ENCODE measurements around the gene NAV1. TPM values are rescaled to one million over a fixed set of nuclear protein-coding genes. Genes with fewer than 3 reads are reported as not detected.
A peak's percentile ranks its signal among the peaks of the same experiment; 100 is the strongest.

Gene NAV1
- total and polyA plus RNA-seq, 9 of the 15 experiments (the other 6 are each of a cell fraction or from before 2014, with no cell fraction given): 0.91 to 16.8 (median 3.2) TPM

DNA sequence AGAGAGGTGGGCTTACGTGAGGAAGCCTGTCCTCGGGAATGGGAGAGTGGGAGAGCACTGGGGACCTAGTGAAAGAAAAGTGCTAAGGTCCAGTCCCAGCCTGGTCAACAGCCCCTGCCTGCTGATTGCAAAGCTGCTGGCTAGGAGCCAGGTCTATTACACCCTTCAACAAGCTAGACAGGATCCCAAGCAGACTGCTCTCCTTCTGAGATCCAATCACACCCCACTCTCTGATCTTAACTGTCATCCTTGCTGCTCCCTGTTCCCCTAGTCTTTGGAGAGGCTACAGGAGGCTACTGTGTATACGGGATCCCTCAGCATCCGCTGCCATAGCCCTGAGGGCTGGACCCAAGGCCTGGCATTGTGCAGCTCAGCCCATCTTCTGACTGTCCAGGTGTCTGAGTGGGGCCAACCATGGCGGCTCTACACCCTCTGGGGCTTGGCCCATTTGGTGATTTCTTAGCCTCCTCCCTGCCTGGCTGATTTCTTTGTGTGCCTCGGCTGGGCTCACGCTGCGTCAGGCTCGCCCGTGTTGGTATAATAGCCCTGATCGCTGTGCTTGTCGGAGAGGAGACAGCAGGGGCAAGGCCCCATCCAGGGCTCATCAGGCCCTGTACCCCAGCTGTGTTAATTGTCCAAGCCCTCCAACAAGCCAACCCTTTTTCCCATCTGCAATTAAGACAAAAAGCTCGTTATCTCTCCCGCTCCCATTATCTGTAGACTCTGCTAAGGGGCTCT, 43.9 kb downstream of the NAV1 start (continued):
- no peak; the same call in 1 of the 2 replicates for TF ChIP-seq ZBTB7A (IDR thresholded peaks at IDR 0.05; ENCODE audit: borderline replicate concordance, control insufficient read depth, low read depth, low read length)
- TF ChIP-seq, protein P1, sequence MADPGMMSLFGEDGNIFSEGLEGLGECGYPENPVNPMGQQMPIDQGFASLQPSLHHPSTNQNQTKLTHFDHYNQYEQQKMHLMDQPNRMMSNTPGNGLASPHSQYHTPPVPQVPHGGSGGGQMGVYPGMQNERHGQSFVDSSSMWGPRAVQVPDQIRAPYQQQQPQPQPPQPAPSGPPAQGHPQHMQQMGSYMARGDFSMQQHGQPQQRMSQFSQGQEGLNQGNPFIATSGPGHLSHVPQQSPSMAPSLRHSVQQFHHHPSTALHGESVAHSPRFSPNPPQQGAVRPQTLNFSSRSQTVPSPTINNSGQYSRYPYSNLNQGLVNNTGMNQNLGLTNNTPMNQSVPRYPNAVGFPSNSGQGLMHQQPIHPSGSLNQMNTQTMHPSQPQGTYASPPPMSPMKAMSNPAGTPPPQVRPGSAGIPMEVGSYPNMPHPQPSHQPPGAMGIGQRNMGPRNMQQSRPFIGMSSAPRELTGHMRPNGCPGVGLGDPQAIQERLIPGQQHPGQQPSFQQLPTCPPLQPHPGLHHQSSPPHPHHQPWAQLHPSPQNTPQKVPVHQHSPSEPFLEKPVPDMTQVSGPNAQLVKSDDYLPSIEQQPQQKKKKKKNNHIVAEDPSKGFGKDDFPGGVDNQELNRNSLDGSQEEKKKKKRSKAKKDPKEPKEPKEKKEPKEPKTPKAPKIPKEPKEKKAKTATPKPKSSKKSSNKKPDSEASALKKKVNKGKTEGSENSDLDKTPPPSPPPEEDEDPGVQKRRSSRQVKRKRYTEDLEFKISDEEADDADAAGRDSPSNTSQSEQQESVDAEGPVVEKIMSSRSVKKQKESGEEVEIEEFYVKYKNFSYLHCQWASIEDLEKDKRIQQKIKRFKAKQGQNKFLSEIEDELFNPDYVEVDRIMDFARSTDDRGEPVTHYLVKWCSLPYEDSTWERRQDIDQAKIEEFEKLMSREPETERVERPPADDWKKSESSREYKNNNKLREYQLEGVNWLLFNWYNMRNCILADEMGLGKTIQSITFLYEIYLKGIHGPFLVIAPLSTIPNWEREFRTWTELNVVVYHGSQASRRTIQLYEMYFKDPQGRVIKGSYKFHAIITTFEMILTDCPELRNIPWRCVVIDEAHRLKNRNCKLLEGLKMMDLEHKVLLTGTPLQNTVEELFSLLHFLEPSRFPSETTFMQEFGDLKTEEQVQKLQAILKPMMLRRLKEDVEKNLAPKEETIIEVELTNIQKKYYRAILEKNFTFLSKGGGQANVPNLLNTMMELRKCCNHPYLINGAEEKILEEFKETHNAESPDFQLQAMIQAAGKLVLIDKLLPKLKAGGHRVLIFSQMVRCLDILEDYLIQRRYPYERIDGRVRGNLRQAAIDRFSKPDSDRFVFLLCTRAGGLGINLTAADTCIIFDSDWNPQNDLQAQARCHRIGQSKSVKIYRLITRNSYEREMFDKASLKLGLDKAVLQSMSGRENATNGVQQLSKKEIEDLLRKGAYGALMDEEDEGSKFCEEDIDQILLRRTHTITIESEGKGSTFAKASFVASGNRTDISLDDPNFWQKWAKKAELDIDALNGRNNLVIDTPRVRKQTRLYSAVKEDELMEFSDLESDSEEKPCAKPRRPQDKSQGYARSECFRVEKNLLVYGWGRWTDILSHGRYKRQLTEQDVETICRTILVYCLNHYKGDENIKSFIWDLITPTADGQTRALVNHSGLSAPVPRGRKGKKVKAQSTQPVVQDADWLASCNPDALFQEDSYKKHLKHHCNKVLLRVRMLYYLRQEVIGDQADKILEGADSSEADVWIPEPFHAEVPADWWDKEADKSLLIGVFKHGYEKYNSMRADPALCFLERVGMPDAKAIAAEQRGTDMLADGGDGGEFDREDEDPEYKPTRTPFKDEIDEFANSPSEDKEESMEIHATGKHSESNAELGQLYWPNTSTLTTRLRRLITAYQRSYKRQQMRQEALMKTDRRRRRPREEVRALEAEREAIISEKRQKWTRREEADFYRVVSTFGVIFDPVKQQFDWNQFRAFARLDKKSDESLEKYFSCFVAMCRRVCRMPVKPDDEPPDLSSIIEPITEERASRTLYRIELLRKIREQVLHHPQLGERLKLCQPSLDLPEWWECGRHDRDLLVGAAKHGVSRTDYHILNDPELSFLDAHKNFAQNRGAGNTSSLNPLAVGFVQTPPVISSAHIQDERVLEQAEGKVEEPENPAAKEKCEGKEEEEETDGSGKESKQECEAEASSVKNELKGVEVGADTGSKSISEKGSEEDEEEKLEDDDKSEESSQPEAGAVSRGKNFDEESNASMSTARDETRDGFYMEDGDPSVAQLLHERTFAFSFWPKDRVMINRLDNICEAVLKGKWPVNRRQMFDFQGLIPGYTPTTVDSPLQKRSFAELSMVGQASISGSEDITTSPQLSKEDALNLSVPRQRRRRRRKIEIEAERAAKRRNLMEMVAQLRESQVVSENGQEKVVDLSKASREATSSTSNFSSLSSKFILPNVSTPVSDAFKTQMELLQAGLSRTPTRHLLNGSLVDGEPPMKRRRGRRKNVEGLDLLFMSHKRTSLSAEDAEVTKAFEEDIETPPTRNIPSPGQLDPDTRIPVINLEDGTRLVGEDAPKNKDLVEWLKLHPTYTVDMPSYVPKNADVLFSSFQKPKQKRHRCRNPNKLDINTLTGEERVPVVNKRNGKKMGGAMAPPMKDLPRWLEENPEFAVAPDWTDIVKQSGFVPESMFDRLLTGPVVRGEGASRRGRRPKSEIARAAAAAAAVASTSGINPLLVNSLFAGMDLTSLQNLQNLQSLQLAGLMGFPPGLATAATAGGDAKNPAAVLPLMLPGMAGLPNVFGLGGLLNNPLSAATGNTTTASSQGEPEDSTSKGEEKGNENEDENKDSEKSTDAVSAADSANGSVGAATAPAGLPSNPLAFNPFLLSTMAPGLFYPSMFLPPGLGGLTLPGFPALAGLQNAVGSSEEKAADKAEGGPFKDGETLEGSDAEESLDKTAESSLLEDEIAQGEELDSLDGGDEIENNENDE (IDR thresholded peaks at IDR 0.05; ENCODE audit: low read depth, low read length): no peak
- TF ChIP-seq ZNF143 (CRISPR knock-in tag; IDR thresholded peaks at IDR 0.05): no peak
- no peak for TF ChIP-seq NBN (IDR thresholded peaks at IDR 0.05; ENCODE audit: low read depth)
- no peak for TF ChIP-seq RBM14 (IDR thresholded peaks at IDR 0.05; ENCODE audit: borderline replicate concordance, insufficient read depth, low read depth, low read length)
- TF ChIP-seq TAF7 (tag; IDR thresholded peaks at IDR 0.05): no peak
- no peak for TF ChIP-seq HEY1 (CRISPR knock-in tag; IDR thresholded peaks at IDR 0.05; ENCODE audit: borderline replicate concordance)
- TF ChIP-seq ARID2 (IDR thresholded peaks at IDR 0.05): no peak
- TF ChIP-seq ZC3H8 (IDR thresholded peaks at IDR 0.05): no peak
- 0 out of 2 replicates have a peak, but pooled peaks have one; percentile 10 for TF ChIP-seq SOX6 (IDR thresholded peaks at IDR 0.05)
- TF ChIP-seq ZNF717 (CRISPR knock-in tag; IDR thresholded peaks at IDR 0.05): no peak
- TF ChIP-seq, protein P2, sequence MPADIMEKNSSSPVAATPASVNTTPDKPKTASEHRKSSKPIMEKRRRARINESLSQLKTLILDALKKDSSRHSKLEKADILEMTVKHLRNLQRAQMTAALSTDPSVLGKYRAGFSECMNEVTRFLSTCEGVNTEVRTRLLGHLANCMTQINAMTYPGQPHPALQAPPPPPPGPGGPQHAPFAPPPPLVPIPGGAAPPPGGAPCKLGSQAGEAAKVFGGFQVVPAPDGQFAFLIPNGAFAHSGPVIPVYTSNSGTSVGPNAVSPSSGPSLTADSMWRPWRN (IDR thresholded peaks at IDR 0.05; ENCODE audit: low read depth): 0 out of 2 replicates have a peak, but pooled peaks have one; percentile 5
- TF ChIP-seq L3MBTL2 (IDR thresholded peaks at IDR 0.05): no peak
- no peak for TF ChIP-seq ATF1 (CRISPR knock-in tag; IDR thresholded peaks at IDR 0.05)
- no peak for TF ChIP-seq ATF1 (tag; IDR thresholded peaks at IDR 0.05)
- TF ChIP-seq ZNF23 (CRISPR knock-in tag; IDR thresholded peaks at IDR 0.05): no peak
- no peak for TF ChIP-seq POLR2AphosphoS5 (IDR thresholded peaks at IDR 0.05; ENCODE audit: control insufficient read depth, insufficient read depth, low read depth, low read length)
- no peak for TF ChIP-seq ZNF384 (IDR thresholded peaks at IDR 0.05; ENCODE audit: low read depth, low read length)

All from K562 (cell line).